Measurements from ENCODE around the gene RTF1.
A peak's percentile ranks its signal among the peaks of the same experiment; 100 is the strongest.

The RTF1 gene

DNA sequence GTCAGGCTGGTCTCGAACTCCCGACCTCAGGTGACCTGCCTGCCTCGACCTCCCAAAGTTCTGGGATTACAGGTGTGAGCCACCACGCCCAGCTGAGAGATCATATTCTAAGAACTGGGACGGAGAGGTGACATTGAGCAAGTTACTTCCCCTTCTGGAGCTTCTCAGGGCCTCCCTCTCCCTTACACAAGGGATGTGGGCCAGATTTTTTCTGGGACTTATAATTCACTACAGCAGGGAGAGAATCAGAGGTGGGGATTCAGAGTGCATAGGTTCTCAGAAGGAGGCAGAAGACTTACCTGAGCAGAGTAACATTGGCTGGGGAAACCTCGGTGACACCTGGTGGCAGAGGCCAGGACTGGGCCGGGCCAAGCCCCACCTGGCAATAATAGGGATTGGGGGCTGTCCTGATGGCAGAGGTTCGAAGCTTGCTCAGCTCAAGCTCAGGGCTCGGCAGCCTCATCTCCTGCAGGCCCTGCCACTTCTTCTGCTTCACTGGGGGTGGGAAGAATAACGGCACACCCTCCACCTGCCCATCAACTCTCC is 90.0 kb downstream of the RTF1 start:
- no peak for DNase-seq (ENCODE audit: low spot score)

GRCh38 chr15:41507820-41508290 is 91.0 kb downstream of the RTF1 start:
- DNase-seq (ENCODE audit: low spot score) = no peak

- DNase-seq (ENCODE audit: low spot score) = peak; percentile 40
Observed at GRCh38 chr15:41510728-41511127, 93.8 kb downstream of the RTF1 start.

- DNase-seq (ENCODE audit: low spot score) = peak; percentile 35
Observed at GRCh38 chr15:41511331-41511898, 94.5 kb downstream of the RTF1 start.

GRCh38 chr15:41511899-41512369 is 95.0 kb downstream of the RTF1 start:
- DNase-seq (ENCODE audit: low spot score) = peak; percentile 52

- peak; percentile 46 for DNase-seq (ENCODE audit: low spot score)
Observed at GRCh38 chr15:41512512-41512939, 95.6 kb downstream of the RTF1 start.

- no peak for DNase-seq (ENCODE audit: low spot score)
Observed at GRCh38 chr15:41512940-41513505, 96.1 kb downstream of the RTF1 start.

- no peak for DNase-seq (ENCODE audit: low spot score)
Observed at GRCh38 chr15:41513506-41514227, 96.8 kb downstream of the RTF1 start, which contains the start of gene LTK. Gene LTK, minus strand, starts transcription at chr15:41513827. Its CDS starts 118 bp downstream, at chr15:41513709.

DNA sequence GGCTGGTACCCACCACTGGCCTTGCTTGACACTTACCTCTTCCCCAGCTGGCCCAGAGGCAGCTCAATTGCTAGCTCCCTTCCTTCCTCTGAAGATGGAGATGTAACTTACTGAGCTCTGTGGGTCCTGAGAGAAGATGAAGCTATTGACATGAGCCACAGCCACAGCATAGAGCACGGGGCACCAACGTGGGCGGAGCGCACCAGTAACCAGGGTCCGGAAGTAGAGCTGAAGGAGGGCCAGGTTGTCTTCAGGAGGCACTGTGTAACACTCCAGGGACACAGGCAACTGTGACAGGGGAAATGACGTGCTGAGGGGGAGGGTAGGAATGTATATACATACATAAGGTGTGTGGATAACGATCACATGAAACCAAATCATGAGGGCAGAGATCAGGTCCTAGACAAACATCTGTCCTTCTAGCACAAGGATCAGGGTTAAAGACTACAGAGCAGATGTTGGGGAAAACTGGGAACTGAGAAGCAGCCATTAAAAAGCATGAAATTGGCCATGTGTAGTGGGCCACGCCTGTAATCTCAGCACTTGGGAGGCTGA is 101.1 kb downstream of the RTF1 start:
- no peak for DNase-seq (ENCODE audit: low spot score)

GRCh38 chr15:41520636-41521035 is 103.7 kb downstream of the RTF1 start:
- DNase-seq (ENCODE audit: low spot score) = no peak

DNA sequence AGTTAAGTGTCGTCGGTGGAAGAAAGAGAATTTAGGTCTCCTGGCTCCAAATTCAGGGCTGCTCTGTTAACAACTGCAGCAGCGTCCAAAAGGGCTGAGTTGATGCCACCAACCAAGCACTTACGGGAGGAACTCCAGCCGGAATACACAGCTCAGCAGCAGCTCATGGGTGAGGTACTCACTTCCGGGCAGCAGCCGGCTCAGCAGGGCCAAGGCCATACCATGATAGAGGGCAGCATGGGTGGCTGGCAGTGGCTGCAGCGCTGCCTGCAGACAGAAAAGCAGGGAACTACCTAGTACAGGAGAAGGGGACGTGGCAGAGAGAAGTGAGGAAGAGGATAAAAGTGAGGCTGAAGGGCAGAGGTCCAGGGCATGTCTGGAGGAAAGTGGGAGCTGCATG is 104.7 kb downstream of the RTF1 start:
- no peak for DNase-seq (ENCODE audit: low spot score)

DNA sequence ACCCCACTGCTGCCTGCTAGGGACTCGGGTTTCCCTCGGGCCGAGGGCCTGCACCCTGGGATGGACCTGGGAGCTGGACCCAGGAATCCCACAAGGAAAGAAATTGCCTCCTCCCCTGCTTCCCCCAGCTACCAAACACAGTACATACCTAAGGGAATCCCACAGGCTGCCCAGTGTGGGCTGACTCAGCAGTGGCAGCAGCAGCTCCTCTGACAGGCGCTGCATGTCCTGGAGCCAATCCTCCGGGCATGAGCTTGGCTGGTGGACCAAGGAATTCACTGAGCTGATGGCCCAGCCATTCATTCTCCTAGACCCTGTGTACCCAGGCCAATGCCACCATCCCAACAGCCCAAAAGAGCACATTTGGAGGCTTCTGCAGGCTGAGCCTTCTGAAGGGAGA is 106.2 kb downstream of the RTF1 start:
- DNase-seq (ENCODE audit: low spot score) = no peak

DNA sequence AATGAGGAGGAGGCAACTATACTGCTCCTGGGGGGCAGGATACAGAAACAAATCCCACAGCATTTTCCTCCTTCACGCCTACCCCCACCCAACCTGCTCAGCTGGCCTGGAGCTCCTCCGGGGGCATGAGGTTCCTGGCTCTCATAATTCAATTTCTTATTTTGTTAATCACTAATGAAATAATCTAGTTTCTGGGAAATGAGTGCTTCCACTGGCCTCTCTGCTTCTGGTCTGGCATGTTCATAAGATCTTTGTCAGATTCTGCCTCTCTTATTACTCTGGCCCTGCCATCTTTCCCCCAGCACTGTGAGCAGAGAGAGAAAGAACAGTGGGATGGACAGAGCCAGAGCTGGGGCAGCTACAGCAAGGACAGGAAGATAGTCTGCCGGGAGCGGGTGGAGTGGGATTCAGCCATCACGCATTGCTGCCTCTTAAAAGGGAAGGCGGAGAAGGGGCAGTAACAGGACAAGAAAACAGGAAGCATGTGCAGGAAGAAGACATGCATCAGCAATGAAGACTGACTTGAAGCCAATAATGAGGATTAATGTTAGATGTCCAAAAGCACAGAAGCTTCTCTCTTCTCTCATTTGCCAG is 113.6 kb downstream of the RTF1 start:
- no peak for DNase-seq (ENCODE audit: low spot score)

All from RKO (cell line).